DND-41 (cell line): ENCODE data around the gene SEC16B.

Experiments
- ATAC-seq: fragments of 200-7000 bp; cut with Tn5 transposase; 3 replicates; pipeline ENCODE4 v1.9.1; 2021; ENCODE audit warnings: low read depth; ENCODE audit not compliant: insufficient read depth
- DNase-seq: peaks from one replicate; pipeline ENCODE4 v3.0.0-alpha.2; 2020
- H2AFZ ChIP-seq: 2 replicates; pipeline ENCODE4 v1.6.0; 2012; ENCODE audit warnings: low read depth, low read length
- H3K27ac ChIP-seq: 2 replicates; pipeline ENCODE4 v1.5.1; 2012; ENCODE audit warnings: low read length, inconsistent platforms
- H3K27me3 ChIP-seq: fragments of 200-600 bp; sonication (generic); 2 replicates; pipeline ENCODE4 v1.6.0; 2012; ENCODE audit warnings: low read length, mild to moderate bottlenecking, inconsistent platforms; ENCODE audit not compliant: insufficient read depth, poor library complexity
- H3K36me3 ChIP-seq: 2 replicates; pipeline ENCODE4 v1.5.1; 2012; ENCODE audit warnings: low read length, inconsistent platforms; ENCODE audit not compliant: insufficient read depth
- H3K4me1 ChIP-seq: 2 replicates; pipeline ENCODE4 v1.5.1; 2012; ENCODE audit warnings: mild to moderate bottlenecking, low read length; ENCODE audit not compliant: insufficient read depth
- H3K4me2 ChIP-seq: 2 replicates; pipeline ENCODE4 v1.6.0; 2012; ENCODE audit warnings: mild to moderate bottlenecking, moderate library complexity, low read length, inconsistent platforms; ENCODE audit not compliant: insufficient read depth
- H3K4me3 ChIP-seq, 2 experiments: fragments of 200-600 bp in 1 of 2; shearing (Covaris generic) in 1 of 2; 2 replicates each; pipeline ENCODE4 v1.5.1; 2012 to 2016; ENCODE audit warnings: inconsistent platforms in 2 of 2, low read length in 2 of 2, mild to moderate bottlenecking in 2 of 2, low read depth in 1 of 2, moderate library complexity in 1 of 2
- H3K79me2 ChIP-seq: 2 replicates; pipeline ENCODE4 v1.6.0; 2012; ENCODE audit warnings: low read length, inconsistent platforms; ENCODE audit not compliant: insufficient read depth
- H3K9ac ChIP-seq: 2 replicates; pipeline ENCODE4 v1.6.0; 2012; ENCODE audit warnings: low read depth, mild to moderate bottlenecking, inconsistent platforms, low read length, moderate library complexity
- H3K9me3 ChIP-seq: 2 replicates; pipeline ENCODE4 v1.5.1; 2012; ENCODE audit warnings: low read length, moderate library complexity, mild to moderate bottlenecking, inconsistent platforms; ENCODE audit not compliant: insufficient read depth, severe bottlenecking
- H4K20me1 ChIP-seq: 2 replicates; pipeline ENCODE4 v1.6.0; 2012; ENCODE audit warnings: low read length; ENCODE audit not compliant: insufficient read depth
- CTCF ChIP-seq: IDR thresholded peaks from 2 replicates; pipeline ENCODE4 v1.5.1; 2012; ENCODE audit warnings: borderline replicate concordance, low read length, moderate library complexity, mild to moderate bottlenecking; ENCODE audit not compliant: poor library complexity, severe bottlenecking; ENCODE audit errors: extremely low read depth
- EZH2 ChIP-seq: IDR thresholded peaks from 3 replicates; pipeline ENCODE4 v1.6.1; 2012; ENCODE audit warnings: borderline replicate concordance, low read depth, mild to moderate bottlenecking, moderate library complexity, low read length, inconsistent platforms; ENCODE audit not compliant: severe bottlenecking

SEC16B gene

GRCh38 chr1:177969825-177970371, at the start of gene SEC16B:
TSS of gene SEC16B (minus strand) at chr1:177970058. CDS start at chr1:177967981, 2,077 bp downstream.
- no peak within 1 kb of the TSS for H2AFZ ChIP-seq

GRCh38 chr1:178019622-178020021, 49.8 kb upstream of the SEC16B start:
- no peaks in the 10 kb centered on the region for H3K27me3 ChIP-seq
- no peak for TF ChIP-seq EZH2
- TF ChIP-seq CTCF, result no peak
- H3K79me2 ChIP-seq, result no peaks in the 10 kb centered on the region
- H3K27ac ChIP-seq, result no peak overlapping the region
- H3K4me1 ChIP-seq, result no peaks in the 10 kb centered on the region
- H3K9ac ChIP-seq, result no peak overlapping the region
- H3K4me2 ChIP-seq, result no peak overlapping the region
- ATAC-seq (no peak), DNase-seq (no peak)
- H3K36me3 ChIP-seq, result no peaks in the 10 kb centered on the region
- H3K4me3 ChIP-seq, result no peak overlapping the region
- H2AFZ ChIP-seq, result no peak overlapping the region
- H4K20me1 ChIP-seq, result no peaks in the 10 kb centered on the region
- H3K9me3 ChIP-seq, result no peaks in the 10 kb centered on the region

More at GRCh38 chr1:177969825-177970371, at the start of gene SEC16B:
- Histone ChIP-seq H3K79me2 (no peaks in the 10 kb centered on the region), H3K27me3 (no peaks in the 10 kb centered on the region), H3K4me2 (no peak within 1 kb of the TSS), H3K9ac (no peak within 1 kb of the TSS), H4K20me1 (no peaks in the 10 kb centered on the region), H3K9me3 (no peaks in the 10 kb centered on the region), H3K4me1 (no peaks in the 10 kb centered on the region), H3K36me3 (no peaks in the 10 kb centered on the region), H3K27ac (no peak within 1 kb of the TSS), H3K4me3 (no peak within 1 kb of the TSS)
- TF ChIP-seq CTCF, result no peak
- TF ChIP-seq EZH2, result no peak
- ATAC-seq (no peak), DNase-seq (no peak)

- Histone ChIP-seq H3K27ac (no peak overlapping the region), H3K4me2 (no peak overlapping the region), H3K9me3 (no peaks in the 10 kb centered on the region), H3K27me3 (no peaks in the 10 kb centered on the region), H4K20me1 (no peaks in the 10 kb centered on the region), H3K79me2 (no peaks in the 10 kb centered on the region), H3K4me3 (no peak overlapping the region), H3K36me3 (no peaks in the 10 kb centered on the region), H3K4me1 (no peaks in the 10 kb centered on the region), H2AFZ (no peak overlapping the region), H3K9ac (no peak overlapping the region)
- TF ChIP-seq CTCF, result no peak
- TF ChIP-seq EZH2, result no peak
- DNase-seq (no peak), ATAC-seq (no peak)
These were observed 49.4 kb upstream of the SEC16B start for GRCh38 chr1:178019208-178019607.

GRCh38 chr1:178017517-178017916, 47.7 kb upstream of the SEC16B start:
- H3K4me1 ChIP-seq, result no peaks in the 10 kb centered on the region
- no peaks in the 10 kb centered on the region for H3K79me2 ChIP-seq
- TF ChIP-seq CTCF (no peak), EZH2 (no peak)
- no peak overlapping the region for H3K4me3 ChIP-seq
- H3K4me2 ChIP-seq, result no peak overlapping the region
- no peak for DNase-seq
- H3K9me3 ChIP-seq, result no peaks in the 10 kb centered on the region
- no peaks in the 10 kb centered on the region for H3K27me3 ChIP-seq
- H3K36me3 ChIP-seq, result no peaks in the 10 kb centered on the region
- no peak overlapping the region for H2AFZ ChIP-seq
- H4K20me1 ChIP-seq, result no peaks in the 10 kb centered on the region
- no peak overlapping the region for H3K9ac ChIP-seq
- H3K27ac ChIP-seq, result no peak overlapping the region
- no peak for ATAC-seq
